DMS153 (cell line): ENCODE results near the gene GNB1.

Experiments used
- DNase-seq: peaks from one replicate; lab custom pipeline; 2025; lab: John Stamatoyannopoulos, UW

The GNB1 gene

DNA sequence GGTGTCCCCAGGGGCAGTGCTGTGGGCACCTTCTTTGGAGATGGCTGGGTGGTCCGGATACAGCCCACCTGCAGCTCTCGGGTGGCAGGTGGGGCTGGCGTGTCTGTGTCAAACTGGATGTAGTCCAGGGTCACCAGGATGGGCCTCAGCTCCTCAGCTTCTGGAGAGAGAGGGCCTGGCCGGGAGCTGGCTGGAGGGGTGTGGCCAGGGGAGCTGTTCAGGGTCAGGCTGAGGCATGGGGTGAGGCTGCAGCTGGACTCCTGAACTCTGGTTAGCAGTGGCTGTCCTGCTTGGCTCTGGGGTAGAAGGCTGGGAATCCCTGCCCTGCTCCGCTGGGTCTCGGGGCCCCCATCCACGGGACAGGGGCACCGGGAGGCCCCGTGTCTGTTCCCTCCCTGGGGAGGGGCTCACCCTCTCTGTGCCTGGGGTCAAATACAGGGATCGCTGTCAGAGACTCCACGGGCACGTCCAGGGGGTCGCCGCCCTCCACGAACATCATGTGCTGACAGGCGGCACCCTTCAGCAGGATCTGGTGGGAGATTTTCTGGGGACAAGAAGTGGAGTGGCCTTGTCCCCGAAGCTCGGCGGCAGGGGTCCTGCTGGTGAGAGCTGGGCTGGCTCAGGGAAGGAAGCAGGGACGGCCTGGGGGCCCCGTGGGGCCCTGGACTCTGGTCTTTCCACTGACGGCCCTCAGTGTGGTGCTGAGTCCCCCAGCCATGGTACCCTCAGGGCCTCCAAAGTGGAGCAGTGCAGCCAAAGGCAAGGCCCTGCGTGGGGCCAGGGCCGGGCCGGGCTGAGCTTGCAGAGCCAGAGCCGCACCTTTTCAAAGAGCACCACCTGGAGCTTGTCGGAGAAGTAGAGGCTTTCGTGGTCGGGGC lies 32.3 kb upstream of the GNB1 start:
- DNase-seq: no peak

DNA sequence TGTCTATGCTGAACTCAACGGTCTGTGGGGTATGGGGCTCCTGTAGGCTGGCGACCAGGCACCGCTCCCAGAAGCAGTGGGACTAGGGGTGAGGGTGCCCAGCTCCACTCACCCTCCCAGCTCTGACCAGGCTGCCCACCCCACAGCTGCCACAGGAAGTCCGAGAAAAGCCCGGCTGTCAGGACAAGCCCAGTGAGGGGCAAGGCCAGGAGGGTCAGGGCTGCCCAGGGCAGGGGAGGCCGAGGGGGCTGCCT lies 31.7 kb upstream of the GNB1 start:
- no peak for DNase-seq

DNA sequence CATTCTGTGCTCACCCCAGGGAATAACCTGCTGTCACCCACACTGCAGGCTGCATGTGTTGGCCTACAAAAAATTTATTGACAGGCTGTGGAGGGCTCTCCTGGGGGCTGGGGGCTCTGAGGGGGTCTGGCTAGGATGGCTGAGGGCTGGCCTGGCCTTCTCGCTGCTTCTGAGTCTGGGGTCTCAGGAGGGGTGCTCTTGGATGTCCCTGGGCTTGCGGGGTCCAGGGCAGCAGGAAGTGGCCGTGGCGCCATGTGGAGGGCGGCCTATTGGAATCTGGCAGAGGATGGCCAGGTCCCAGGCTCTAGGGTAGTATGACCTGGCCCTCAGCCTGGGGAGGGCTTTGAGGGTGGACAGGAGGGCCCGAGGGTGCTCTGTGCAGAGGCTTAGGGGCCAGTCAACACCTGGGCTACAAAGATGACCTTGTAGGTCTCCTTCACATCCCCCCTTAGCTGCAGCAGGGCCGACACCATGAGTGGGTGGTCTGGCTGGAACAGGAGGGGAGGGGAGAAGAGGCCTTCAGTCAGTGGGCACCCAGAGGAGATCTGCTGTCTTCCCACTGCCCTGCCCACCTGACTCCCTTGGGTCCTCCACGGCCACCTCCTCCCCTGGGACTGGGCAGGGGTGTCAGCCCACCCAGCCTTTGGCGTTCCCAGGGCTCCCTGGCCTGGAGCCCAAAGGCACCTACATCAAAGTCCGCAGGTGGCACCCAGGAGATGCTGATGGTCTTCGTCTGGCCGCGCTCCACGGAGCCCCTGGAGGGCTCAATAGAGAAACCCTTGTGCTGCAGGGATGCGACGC lies 31.2 kb upstream of the GNB1 start:
- no peak for DNase-seq

DNA sequence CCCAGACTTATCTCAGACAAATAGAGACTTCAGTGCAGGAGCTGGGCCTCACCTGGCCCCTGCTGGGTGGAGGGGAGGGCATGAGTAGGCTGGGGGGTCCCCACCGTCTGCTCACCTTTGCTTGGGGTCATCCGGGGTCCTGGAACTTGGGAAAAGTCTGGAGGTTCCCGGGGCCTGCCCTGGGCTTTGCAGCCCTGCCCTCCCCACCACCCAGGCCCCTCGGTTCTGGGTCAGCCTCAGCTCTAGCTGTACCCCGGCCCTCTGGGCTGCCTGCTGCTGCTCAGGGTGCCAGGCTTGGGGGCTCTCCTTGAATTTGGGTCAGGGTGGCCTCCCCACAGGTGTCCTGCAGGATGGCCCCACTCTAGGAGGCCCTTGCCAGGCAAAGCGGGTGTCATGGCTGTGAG lies 30.6 kb upstream of the GNB1 start:
- no peak for DNase-seq

DNA sequence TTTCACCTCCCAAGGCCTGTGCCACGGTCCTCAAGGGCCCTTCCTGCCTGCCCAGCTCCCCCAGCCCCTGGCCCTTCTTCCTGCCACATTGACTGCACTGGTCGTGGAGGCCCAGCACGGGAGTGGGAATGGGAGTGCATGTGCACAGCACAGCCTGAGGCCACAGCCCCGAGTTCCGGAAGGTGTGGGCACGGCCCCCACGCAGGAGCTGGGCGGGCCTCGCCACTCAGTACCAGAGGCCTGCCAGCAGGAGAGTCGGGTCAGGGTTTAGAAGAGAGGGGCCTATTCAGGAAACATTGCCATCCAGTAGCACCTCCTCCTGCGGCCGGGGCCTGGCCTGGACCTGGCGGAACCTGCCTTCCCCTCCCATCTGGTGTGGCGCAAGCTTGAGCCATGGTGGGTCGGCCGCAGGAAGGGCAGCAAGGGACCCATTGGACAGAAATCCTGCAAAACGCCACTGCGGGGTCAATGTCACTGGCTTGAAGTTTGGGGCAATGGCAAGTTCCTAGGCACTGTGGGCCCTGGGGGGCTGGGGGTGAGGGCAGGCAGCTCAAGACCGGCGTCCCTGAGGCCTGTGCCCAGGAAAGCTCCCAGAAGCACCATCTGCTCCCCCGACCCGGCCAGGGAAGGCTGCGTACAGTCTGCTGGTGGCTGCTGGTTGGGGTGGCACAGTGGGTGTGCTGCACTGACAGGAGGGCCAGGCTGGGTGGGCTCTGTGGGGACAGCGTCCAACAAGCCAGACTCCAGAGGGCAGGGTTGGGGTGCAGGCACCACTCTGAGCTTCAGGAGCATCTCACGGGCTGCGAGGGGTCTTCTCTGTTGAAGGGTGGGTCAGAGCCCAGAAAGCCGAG lies 29.9 kb upstream of the GNB1 start:
- no peak for DNase-seq

GRCh38 chr1:1920057-1920607 lies 29.2 kb upstream of the GNB1 start:
- no peak for DNase-seq

DNA sequence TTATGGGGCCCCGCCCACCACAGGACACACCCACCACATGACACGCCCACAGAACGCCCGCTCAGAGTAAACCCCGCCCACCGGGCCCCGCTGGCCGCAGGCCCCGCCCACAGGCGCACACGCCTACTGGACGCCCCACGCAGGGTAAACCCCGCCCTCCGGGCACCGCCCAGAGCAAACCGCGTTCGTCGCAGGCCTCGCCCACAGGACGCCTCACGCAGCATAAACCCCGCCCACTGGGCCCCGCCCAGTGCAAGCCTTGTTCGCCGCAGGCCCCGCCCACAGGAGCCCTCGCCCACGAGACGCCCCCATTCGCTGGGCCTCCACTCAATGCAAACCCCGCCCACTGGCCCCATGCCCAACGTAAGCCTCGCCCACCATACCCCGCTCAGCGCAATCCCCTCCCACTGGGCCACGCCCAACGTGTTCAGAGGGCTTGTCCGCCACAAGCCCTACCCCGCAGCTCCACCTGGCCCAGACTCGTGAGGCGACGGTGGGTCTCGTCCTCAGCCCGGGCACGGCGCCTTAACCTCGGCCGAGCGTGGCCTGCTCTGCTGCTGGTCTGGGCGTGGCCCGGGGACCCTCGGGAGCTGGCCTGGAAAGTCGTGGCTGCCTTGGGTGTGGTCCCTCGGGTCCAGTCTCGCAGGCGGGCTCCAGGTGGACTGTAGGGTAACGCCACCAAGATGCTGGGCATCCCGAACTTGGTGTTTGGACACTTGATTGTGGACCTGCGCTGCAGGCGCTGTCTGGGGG lies 28.6 kb upstream of the GNB1 start:
- peak; percentile 100 for DNase-seq

GRCh38 chr1:1918901-1919303 lies 28.0 kb upstream of the GNB1 start, which contains the start of gene TMEM52:
Gene TMEM52 (minus strand): TSS chr1:1919279. CDS start chr1:1919265, 14 bp downstream.
- no peak for DNase-seq

- no peak for DNase-seq
Observed at GRCh38 chr1:1917995-1918900, 27.4 kb upstream of the GNB1 start.

DNA sequence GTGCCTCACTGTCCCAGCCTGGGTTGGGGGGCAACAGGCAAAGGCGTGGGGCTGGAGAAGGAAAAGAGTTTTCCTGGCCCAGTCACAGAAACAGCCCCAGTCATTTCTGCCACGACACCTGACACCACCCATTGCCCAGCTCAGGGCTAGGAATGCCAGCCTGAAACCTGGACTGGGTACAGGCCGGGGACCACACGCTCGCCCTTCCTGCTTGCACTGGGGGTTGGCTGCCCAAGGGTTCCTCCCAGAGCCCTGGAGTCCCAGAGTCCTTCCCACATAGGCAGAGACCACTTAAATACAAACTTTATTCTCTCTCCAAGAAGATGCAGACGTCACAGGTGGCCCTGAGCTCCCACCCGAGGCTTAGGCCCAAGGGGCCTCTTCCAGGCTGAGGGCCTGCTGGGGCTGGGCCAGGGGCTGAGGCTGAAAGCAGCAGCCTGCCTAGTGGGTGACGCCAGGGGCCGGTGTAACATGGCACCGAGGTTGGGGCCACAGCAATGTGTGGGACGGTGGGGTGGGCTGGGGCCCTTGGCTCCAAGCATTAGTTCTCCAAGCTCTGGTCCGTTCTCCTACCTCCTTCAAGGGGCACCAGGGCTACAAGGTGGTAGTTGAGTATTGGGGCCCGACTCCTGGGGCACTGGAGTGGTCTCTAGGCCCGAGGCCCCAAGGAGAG lies 26.6 kb upstream of the GNB1 start:
- DNase-seq: no peak

DNA sequence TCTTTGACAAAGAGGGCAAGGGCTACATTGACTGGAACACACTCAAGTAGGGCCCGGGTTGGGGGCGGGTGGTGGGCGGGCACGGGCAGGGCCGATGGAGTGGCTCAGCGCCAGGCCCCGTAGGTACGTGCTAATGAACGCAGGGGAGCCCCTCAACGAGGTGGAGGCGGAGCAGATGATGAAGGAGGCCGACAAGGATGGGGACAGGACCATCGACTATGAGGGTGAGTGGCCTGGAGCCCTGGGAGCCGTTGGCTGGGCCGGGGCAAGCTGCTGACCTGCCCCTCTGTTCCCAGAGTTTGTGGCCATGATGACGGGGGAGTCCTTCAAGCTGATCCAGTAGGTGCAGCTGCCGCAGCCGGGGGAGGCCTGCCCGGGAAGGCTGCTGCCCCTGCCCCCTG lies 26.0 kb upstream of the GNB1 start:
- no peak for DNase-seq

DNA sequence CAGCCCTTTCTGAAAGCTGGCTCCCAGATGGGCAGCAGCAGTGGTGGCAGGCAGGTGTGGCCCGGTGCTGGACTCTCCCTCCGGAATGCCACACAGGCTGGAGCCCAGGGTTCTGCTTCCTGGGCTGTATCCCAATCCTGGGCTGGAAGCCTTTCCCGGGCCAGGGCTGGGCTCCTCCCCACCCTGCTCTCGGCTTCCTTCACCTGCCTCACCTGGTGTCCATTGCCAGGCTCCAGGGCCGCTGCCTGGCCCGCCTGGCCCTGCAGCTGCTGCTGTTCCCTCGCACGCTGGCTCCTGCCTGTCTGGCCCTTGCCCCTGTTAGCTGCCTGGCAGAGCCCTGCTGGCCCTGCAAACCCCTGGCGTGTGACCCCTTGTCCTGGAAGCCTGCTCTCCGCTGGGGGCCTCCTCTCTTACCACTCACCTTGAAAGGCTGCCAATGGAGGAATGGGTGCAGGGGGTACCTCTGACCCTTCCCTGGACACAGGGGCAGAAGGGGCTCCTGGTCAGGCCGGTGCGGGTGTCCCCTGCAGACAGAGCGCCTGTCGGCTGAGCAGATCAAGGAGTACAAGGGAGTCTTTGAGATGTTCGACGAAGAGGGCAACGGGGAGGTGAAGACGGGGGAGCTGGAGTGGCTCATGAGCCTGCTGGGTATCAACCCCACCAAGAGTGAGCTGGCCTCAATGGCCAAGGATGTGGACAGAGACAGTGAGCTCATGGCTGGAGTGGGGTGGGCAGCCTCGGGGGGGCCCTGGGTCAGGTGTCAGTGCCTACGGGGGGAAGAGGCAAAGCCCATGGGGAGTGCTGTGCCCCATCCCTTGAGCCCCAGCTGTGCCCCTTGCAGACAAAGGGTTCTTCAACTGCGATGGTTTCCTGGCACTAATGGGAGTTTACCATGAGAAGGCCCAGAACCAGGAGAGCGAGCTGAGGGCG lies 25.3 kb upstream of the GNB1 start:
- DNase-seq: no peak

DNA sequence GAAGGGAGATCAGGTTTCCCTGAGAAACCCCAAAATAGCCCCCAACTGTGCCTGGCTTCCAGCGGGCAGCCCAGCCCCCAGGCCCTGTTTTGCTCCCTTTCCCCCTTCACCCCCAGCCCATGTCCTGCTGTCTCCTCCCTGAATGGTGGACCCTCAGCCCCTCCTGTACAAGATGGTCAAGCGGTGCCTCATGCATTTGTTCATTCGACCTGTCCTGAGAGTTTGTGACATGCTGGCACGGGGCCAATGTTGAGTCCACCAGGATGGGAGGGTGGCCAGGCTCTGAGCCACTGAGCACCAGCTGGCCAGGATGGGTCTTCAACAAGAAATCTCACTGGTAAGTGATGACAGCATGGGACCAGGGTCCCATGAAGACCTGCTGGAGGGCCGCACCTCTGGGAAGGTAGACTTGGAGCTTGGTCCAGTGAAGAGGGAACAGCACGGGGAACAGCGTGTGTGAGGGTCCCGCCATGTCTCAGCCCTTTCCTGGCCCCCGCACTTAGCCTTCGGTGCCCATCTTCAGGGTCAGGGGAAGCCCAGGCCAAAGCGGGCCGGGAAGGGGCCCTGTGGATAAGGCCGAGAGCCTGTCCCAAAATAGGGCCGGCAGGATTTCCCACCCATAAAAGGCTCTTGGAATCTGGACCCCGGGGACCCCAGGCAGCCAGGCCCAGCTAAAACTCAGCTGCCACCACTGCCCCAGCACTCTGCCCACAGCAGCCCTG lies 24.2 kb upstream of the GNB1 start, which contains the start of gene CALML6:
TSS of gene CALML6 (plus strand) at position 290 of the 722 bp plus-strand sequence. CDS start at position 311, 21 bp downstream.
- no peak for DNase-seq

DNA sequence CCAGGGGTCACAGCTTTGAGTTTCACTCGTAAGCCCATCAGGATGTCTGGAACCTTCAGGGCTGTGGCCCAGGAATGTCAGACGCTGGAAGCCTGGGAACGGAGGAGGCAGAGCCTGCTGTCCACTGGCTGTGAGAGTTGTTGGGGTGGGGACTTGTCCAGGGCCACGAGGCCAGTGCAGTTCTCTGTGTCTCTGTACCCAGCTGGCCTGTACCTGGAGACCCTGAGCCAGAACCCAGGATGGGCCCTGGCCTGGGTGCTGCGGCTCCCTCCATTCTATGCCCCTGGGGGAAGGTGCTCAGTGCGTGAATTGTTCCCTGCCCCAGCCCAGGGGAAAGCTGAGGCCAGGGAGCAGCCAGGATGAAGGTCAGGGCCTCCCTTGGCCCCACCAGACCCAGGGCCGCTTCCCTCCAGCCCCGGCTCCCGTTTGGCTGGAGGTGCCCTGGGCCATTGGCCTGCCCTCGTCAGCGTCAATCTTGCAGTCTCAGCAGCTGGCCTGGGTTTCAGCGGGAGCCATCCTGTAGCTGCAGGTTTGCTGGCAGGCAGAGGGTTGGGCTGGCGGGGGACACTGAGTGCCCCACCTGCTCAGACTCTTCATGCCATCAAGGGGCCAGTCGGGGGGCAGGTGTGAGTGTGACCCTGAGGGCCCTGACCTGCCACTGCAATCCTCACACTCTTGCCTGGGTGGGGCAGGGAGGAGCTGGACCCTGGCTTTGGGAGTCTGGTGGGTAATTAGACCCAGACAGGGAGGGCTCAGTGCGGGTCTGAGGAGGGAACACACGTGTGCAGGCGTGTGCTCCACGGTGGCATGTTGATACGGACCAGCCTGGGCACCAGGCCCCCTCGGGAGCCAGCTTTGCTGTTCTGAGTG lies 23.4 kb upstream of the GNB1 start:
- DNase-seq: no peak

DNA sequence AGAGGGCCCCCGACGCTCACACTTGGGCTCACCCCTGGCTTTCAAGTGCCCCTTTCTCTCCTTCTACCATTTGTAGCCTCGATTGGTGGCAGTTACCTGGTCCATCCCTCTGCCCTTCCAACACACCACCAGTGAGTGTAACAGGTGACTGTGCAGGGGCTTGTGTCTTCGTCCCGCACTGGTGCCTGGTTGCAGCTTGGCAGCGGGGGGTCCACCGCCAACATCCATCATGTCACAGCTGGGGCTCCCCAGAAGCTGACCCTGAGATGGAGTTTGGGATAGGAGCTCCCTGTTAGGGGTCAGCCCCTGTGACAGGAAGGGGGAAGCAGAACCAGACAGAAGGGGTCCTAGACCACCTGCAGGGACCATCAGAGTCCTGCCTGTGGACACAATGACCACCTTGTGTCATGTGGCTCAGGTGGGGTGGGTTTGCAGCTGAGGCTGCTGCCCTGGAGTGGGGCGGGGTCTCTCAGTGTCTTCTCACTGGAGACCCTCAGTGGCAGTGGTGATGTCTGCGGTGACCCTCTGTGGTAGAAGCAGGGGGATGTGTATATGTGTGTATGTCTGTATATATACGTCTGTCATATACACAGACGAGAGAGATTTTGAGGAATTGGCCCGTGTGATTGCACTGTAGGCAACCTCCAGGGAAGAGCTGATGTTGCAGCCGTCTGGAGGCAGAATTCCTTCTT lies 20.6 kb upstream of the GNB1 start:
- DNase-seq: no peak

GRCh38 chr1:1910651-1911331 lies 19.9 kb upstream of the GNB1 start:
- no peak for DNase-seq
